Left lung (tissue), 10 donors: ENCODE measurements around the gene TMCC1. TPM values are rescaled to one million over a fixed set of nuclear protein-coding genes. Genes with fewer than 3 reads are reported as not detected.
A peak's percentile ranks its signal among the peaks of the same experiment; 100 is the strongest.

ENCODE experiments used
- ATAC-seq: fragments of 200-7000 bp; cut with Tn5 transposase; one replicate; pipeline ENCODE4 v1.9.1; 2020; ENCODE audit warnings: moderate library complexity
- DNase-seq, 4 donors: peaks; one replicate each; pipeline ENCODE4 v3.0.0-alpha.2; 2013 to 2020
- H3K27ac ChIP-seq, 2 donors: fragments of 200-600 bp; sonication (generic) in 1 of 2; one replicate each; pipeline versions ENCODE4 v1.5.0 to v1.8.0; 2020 to 2021
- H3K27me3 ChIP-seq, 2 donors: fragments of 200-600 bp; sonication (generic) in 1 of 2; one replicate each; pipeline versions ENCODE4 v1.5.0 to v1.8.0; 2020 to 2021
- H3K36me3 ChIP-seq, 2 donors: fragments of 200-600 bp; sonication (generic) in 1 of 2; one replicate each; pipeline versions ENCODE4 v1.5.0 to v1.8.0; 2020 to 2021
- H3K4me1 ChIP-seq, 2 donors: fragments of 200-600 bp; one replicate each; pipeline ENCODE4 v1.8.0; 2021
- H3K4me3 ChIP-seq, 2 donors: fragments of 200-600 bp; sonication (generic) in 1 of 2; one replicate each; pipeline versions ENCODE4 v1.5.0 to v1.8.0; 2020 to 2021; ENCODE audit warnings: mild to moderate bottlenecking in 1 of 2
- H3K9me3 ChIP-seq, 2 donors: fragments of 200-600 bp; sonication (generic) in 1 of 2; one replicate each; pipeline versions ENCODE4 v1.5.0 to v1.8.0; 2020 to 2021
- intact Hi-C, 2 donors: fragments of 100-400 bp; cut with DNase I; formaldehyde crosslinking; loops; one replicate each; pipeline versions ENCODE4 v1.11.2 to v1.14.2; 2022
- polyA plus RNA-seq, 6 donors: library from polyadenylated mRNA; unstranded; fragments of 120-200 nt; gene quantifications; one replicate each; pipeline ENCODE4 v1.2.1, GENCODE V29; 2013; ENCODE audit not compliant: insufficient read length in 6 of 6
- total RNA-seq, 2 donors: library from RNA; stranded (reverse); fragmentation: NEBNext Ultra II Directional; extraction: Animal tissue kit (Norgen Biotek cat#: 25700); gene quantifications; one replicate each; pipeline ENCODE4 v1.2.1, GENCODE V29; 2021
- TF ChIP-seq, protein P1 (sequence below), 2 donors: fragments of 200-600 bp; sonication (generic) in 1 of 2; IDR thresholded peaks; one replicate each; pipeline versions ENCODE4 v1.5.0 to v1.8.0; 2021; ENCODE audit warnings: antibody characterized with exemption in 2 of 2
- donor health status: DM: no; HTN: yes; CAD: no.
- donor health status: DM: no; HTN: no; CAD: no.

The TMCC1 gene
- total and polyA plus RNA-seq, 8 donors, result 24.4 to 38.8 (median 27.4) TPM

DNA sequence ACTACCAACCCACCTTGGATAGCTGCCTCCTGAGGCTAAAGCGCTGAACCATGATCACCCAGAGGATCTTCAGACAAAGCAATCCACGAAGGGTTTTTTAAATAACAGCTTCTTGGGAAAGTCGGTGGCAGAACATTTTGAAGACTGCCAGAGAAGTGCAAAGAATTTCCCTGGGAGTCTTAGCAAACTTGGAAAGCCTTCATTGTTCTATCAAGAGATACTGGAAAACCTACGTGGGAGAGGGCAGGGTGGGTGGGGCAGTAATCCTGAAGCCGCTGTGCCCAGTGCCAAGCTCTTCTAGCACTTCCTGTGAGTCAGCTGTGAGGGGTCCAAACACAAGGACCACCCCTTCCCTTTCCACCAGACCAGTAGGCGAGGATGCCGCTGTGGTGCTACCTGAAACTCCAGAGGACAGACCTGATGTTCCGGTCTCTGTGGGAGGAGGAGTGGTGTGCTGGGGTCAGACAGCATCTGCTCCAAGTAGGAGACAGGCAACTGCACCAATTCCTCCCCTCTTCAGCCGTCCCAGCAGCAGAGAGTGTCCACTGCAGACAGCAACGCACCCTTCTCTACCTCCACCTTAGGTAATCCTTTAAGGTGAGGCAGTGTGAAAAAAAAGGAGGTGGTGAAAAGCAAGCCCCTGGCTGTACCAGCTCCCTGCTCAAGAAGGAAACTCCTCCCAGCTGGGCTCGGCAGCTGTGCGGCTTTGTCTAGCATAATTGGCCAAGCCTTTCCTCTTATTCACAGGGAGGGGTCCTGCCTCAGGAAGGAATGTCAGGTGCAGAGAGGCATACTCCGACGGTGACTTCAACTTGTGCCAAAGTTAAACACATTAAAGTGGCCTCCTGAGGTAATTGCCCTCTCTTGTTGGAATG lies 99.0 kb downstream of the TMCC1 start:
- DNase-seq (peak; percentile 36 to 88 (median 86)), ATAC-seq (peak; percentile 94)
- Histone ChIP-seq H3K27ac (peak overlapping the region; percentile 79 to 82), H3K4me3 (peak overlapping the region; percentile 20 to 32), H3K9me3 (no peaks in the 10 kb centered on the region), H3K36me3 (no peaks in the 10 kb centered on the region), H3K4me1 (peaks cover 0 to 33% of the 10 kb centered on the region in 2 donors), H3K27me3 (no peaks in the 10 kb centered on the region)
- TF ChIP-seq, protein P1, sequence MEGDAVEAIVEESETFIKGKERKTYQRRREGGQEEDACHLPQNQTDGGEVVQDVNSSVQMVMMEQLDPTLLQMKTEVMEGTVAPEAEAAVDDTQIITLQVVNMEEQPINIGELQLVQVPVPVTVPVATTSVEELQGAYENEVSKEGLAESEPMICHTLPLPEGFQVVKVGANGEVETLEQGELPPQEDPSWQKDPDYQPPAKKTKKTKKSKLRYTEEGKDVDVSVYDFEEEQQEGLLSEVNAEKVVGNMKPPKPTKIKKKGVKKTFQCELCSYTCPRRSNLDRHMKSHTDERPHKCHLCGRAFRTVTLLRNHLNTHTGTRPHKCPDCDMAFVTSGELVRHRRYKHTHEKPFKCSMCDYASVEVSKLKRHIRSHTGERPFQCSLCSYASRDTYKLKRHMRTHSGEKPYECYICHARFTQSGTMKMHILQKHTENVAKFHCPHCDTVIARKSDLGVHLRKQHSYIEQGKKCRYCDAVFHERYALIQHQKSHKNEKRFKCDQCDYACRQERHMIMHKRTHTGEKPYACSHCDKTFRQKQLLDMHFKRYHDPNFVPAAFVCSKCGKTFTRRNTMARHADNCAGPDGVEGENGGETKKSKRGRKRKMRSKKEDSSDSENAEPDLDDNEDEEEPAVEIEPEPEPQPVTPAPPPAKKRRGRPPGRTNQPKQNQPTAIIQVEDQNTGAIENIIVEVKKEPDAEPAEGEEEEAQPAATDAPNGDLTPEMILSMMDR (IDR thresholded peaks at IDR 0.05), result no peak
- intact Hi-C loops, result no loop called here

DNA sequence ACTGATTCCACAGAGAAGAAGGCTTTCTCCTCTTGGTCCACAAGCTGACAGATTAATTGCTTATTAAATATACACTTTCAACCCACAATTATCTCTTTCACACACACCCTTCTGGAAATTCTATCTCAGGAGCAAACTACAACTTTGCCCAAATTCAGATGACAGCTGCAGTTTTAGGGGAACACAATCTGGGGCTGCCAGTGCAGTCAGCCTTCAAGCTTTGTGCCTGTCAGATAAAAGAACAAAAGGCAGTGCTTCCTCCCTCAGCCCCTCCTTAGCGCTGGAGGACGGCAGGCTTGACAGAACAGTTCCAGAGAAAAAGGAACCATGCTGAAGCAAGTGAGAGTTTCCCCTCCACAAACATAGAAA lies 99.6 kb downstream of the TMCC1 start:
- Histone ChIP-seq H3K9me3 (no peaks in the 10 kb centered on the region), H3K27me3 (no peaks in the 10 kb centered on the region), H3K4me1 (peaks cover 0 to 33% of the 10 kb centered on the region in 2 donors), H3K4me3 (peak overlapping the region; percentile 20 to 32), H3K27ac (peak overlapping the region; percentile 79 to 82), H3K36me3 (no peaks in the 10 kb centered on the region)
- DNase-seq (peak in 2 of 4 donors; percentile 47 to 50), ATAC-seq (peak; percentile 46)
- TF ChIP-seq, protein P1 (IDR thresholded peaks at IDR 0.05), result no peak
- intact Hi-C loops, result no loop called here

DNA sequence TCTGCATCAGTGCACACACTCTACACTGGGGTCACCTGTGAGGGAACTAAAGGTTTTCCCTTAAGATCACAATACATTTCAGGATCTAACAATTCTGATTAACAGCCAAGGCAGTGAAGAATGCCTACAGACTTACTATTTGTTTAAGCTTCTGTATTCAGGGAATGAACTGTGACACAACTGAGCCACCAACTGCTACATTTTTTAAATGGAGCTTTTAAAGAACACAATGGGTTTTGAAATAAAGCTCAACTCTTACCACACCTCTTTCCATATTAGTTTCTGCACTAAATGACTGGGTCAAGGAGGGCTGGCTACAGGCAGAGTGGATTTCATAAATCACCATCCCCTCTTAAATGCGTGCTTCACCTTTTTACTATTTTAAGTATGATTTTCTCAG lies 100.2 kb downstream of the TMCC1 start:
- TF ChIP-seq, protein P1 (IDR thresholded peaks at IDR 0.05), result no peak
- peak overlapping the region; percentile 20 to 32 for H3K4me3 ChIP-seq
- H3K4me1 ChIP-seq, result peaks cover 0 to 33% of the 10 kb centered on the region in 2 donors
- H3K9me3 ChIP-seq, result no peaks in the 10 kb centered on the region
- H3K27ac ChIP-seq, result peak overlapping the region; percentile 79 to 82
- intact Hi-C loops, result no loop called here
- H3K27me3 ChIP-seq, result no peaks in the 10 kb centered on the region
- no peaks in the 10 kb centered on the region for H3K36me3 ChIP-seq
- DNase-seq (peak in 1 of 4 donors; percentile 30), ATAC-seq (peak; percentile 53)

DNA sequence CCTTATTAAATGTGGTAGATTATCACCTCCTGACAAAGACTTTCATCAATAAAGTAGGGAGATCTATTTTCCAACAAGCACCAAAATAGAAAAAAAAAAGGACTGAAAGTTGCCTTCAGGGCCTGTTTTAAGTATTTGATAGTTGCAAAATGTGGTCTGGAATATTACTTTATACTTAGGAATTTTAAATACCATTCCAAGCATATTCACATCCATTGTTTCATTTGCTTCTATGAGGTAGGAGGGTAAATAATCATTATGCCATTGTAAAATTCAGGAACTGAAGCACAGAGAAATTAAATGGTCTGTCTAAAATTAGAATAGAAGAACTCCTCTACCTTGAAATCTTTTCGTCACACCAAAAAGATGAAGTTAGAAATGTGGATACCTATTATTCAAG lies 110.0 kb downstream of the TMCC1 start:
- TF ChIP-seq, protein P1 (IDR thresholded peaks at IDR 0.05), result no peak

DNA sequence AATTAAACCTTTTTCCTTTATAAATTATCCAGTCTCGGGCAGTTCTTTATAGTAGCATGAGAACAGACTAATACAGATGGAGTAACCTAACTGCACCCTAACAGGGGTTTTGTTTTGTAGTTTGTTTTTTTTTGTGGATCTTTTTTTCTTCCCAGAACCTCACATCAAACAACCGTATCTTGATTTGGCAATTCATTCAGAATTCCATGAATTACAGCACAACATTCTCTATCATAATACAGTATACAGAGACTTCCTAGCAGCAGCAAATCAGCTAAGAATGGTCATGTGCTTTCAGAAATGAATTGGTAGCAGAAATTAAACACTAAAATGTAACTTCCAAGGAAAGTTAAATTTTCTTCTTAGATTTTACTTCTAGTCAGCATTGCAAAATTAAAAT lies 114.6 kb downstream of the TMCC1 start:
- ATAC-seq (no peak), DNase-seq (no peak)
- H3K4me3 ChIP-seq, result no peak overlapping the region
- intact Hi-C loops, result no loop called here
- no peaks in the 10 kb centered on the region for H3K36me3 ChIP-seq
- no peaks in the 10 kb centered on the region for H3K4me1 ChIP-seq
- H3K9me3 ChIP-seq, result no peaks in the 10 kb centered on the region
- TF ChIP-seq, protein P1 (IDR thresholded peaks at IDR 0.05), result no peak
- H3K27me3 ChIP-seq, result no peaks in the 10 kb centered on the region
- no peak overlapping the region for H3K27ac ChIP-seq

More for the DNA sequence above, 110.0 kb downstream of the TMCC1 start:
- intact Hi-C loops, result no loop called here
- no peaks in the 10 kb centered on the region for H3K27me3 ChIP-seq
- no peak for ATAC-seq
- no peak overlapping the region for H3K27ac ChIP-seq
- H3K9me3 ChIP-seq, result no peaks in the 10 kb centered on the region
- H3K4me3 ChIP-seq, result no peak overlapping the region
- no peaks in the 10 kb centered on the region for H3K4me1 ChIP-seq
- no peak for DNase-seq
- no peaks in the 10 kb centered on the region for H3K36me3 ChIP-seq
